Neural cell (in vitro differentiated cells): ENCODE data around the gene TEKT5.

Source experiments
- MXI1 ChIP-seq: fragments of 450-650 bp; conservative IDR thresholded peaks from 2 replicates; pipeline ENCODE4 v1.6.1; 2014; ENCODE audit warnings: antibody characterized with exemption, mild to moderate bottlenecking; ENCODE audit not compliant: poor library complexity, severe bottlenecking
- POLR2AphosphoS5 ChIP-seq: IDR thresholded peaks from 2 replicates; pipeline ENCODE4 v1.6.1; 2012
- RAD21 ChIP-seq: fragments of 450-650 bp; conservative IDR thresholded peaks from 2 replicates; pipeline ENCODE4 v1.6.1; 2014; ENCODE audit warnings: antibody characterized with exemption, mild to moderate bottlenecking, moderate library complexity
- TF ChIP-seq, protein P1 (sequence below): fragments of 450-650 bp; IDR thresholded peaks from 2 replicates; pipeline ENCODE4 v1.5.1; 2014; ENCODE audit warnings: antibody characterized with exemption, mild to moderate bottlenecking, moderate library complexity; ENCODE audit not compliant: poor library complexity, severe bottlenecking
- TF ChIP-seq, protein P2 (sequence below): IDR thresholded peaks from 2 replicates; pipeline ENCODE4 v1.6.1; 2012; ENCODE audit warnings: borderline replicate concordance

- TF ChIP-seq, protein P1, sequence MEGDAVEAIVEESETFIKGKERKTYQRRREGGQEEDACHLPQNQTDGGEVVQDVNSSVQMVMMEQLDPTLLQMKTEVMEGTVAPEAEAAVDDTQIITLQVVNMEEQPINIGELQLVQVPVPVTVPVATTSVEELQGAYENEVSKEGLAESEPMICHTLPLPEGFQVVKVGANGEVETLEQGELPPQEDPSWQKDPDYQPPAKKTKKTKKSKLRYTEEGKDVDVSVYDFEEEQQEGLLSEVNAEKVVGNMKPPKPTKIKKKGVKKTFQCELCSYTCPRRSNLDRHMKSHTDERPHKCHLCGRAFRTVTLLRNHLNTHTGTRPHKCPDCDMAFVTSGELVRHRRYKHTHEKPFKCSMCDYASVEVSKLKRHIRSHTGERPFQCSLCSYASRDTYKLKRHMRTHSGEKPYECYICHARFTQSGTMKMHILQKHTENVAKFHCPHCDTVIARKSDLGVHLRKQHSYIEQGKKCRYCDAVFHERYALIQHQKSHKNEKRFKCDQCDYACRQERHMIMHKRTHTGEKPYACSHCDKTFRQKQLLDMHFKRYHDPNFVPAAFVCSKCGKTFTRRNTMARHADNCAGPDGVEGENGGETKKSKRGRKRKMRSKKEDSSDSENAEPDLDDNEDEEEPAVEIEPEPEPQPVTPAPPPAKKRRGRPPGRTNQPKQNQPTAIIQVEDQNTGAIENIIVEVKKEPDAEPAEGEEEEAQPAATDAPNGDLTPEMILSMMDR, result no peak
- peak; percentile 100 for TF ChIP-seq MXI1
- peak; percentile 20 for TF ChIP-seq RAD21
- peak; percentile 93 for TF ChIP-seq POLR2AphosphoS5
- TF ChIP-seq, protein P2, sequence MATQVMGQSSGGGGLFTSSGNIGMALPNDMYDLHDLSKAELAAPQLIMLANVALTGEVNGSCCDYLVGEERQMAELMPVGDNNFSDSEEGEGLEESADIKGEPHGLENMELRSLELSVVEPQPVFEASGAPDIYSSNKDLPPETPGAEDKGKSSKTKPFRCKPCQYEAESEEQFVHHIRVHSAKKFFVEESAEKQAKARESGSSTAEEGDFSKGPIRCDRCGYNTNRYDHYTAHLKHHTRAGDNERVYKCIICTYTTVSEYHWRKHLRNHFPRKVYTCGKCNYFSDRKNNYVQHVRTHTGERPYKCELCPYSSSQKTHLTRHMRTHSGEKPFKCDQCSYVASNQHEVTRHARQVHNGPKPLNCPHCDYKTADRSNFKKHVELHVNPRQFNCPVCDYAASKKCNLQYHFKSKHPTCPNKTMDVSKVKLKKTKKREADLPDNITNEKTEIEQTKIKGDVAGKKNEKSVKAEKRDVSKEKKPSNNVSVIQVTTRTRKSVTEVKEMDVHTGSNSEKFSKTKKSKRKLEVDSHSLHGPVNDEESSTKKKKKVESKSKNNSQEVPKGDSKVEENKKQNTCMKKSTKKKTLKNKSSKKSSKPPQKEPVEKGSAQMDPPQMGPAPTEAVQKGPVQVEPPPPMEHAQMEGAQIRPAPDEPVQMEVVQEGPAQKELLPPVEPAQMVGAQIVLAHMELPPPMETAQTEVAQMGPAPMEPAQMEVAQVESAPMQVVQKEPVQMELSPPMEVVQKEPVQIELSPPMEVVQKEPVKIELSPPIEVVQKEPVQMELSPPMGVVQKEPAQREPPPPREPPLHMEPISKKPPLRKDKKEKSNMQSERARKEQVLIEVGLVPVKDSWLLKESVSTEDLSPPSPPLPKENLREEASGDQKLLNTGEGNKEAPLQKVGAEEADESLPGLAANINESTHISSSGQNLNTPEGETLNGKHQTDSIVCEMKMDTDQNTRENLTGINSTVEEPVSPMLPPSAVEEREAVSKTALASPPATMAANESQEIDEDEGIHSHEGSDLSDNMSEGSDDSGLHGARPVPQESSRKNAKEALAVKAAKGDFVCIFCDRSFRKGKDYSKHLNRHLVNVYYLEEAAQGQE, result peak; percentile 82
Observed at GRCh38 chr16:10743610-10744369, 49.1 kb upstream of the TEKT5 start, which contains the start of gene NUBP1.
